ENCODE measurements around the gene IFNA21.
"Not testable (repeated sequence)": the region's sequence is repeated elsewhere in the genome, so short reads cannot be mapped to it uniquely, and the experiment has no call there.

The IFNA21 gene

GRCh38 chr9:21166560-21166959 is at the start of gene IFNA21:
Gene IFNA21 (minus strand): TSS chr9:21166660. CDS start chr9:21166612, 48 bp downstream.
- DNase-seq: not testable (repeated sequence)

DNA sequence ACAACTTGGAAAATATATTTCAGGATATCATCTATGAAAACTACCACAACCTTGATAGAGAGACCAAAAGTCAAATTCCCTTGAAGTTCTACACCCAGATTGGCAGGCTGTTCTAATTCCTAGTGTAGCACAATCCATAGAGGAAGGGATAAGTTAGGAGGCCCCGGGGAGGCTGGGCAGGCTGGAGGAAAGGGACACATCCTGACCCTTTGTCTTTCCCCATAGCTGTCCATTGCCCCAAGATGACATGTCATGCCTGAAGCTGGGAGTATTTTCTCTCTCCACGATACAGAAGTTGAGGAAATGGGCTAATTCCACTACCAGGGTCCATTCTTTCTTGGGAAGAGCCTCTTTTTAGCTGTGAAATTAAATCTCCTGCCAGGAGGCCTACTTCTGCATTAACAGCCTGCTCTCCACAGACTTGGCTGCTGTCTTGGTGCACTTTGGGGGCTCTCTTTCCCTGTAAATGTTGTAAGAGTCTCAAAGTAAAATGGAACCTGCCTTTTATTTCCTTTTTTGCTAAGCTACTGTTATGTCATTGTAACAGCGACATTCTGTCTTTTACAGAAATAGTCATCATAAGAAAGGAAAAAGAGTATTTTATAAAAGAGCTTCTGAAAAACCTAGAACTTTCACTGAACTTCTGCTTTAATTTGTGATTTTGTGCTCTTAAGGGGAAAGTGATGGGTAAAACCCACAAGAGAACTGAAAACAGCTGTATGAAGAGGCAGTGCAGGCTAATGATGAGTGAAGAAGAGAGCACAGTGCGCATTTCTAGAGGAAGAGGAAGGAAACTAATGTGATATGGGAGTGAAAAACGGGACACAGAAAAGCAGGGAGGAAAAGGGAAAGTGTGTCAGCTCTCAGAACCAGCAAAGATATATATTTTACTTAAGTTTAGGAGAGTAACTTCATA is 47.2 kb upstream of the IFNA21 start:
- not testable (repeated sequence) for DNase-seq

DNA sequence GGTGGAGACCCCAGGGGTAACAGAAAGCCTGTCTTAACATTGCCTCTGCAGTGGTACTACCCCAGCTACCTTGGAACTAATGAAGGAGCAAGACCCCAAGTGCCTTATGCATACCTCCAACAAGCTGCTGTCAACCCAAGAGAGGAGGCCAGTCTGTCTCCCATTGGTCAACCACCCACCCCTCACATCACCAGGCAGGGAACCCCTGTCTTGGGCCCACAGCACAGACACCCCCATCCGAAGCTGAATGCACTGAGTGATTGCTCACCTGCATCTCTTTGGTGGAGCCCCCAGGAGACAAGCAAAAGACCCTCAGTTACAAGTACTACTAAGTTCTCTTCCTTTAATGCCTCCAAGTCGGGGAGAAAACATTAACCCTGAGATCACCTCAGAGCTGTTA is 45.7 kb upstream of the IFNA21 start:
- not testable (repeated sequence) for DNase-seq

DNA sequence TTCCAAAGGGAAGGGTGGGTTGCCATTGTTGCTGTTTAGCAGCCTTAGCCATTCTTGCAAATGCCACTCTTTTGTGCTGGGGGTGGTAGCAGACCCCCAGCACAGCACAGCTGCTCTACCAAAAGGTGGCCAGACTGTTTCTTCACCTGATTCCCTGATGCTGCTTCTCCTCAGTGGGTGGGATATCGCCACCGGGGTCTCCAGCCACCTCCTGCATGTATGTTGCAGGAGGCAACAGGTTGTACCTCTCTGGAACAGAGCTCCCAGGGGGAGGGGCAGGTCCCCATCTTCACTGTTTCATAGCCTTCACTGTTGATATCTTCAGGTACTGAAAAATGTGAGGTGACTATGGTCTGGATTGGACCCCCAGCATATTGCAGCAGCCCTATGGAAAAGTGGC is 44.3 kb upstream of the IFNA21 start:
- not testable (repeated sequence) for DNase-seq

- no peak for DNase-seq
These were observed 43.9 kb upstream of the IFNA21 start for GRCh38 chr9:21210311-21210710.

- not testable (repeated sequence) for DNase-seq
These were observed 40.6 kb upstream of the IFNA21 start, which contains the start of gene IFNA10 for GRCh38 chr9:21207043-21207442. Gene IFNA10 (minus strand): TSS chr9:21207143. CDS start chr9:21207097, 46 bp downstream.

DNA sequence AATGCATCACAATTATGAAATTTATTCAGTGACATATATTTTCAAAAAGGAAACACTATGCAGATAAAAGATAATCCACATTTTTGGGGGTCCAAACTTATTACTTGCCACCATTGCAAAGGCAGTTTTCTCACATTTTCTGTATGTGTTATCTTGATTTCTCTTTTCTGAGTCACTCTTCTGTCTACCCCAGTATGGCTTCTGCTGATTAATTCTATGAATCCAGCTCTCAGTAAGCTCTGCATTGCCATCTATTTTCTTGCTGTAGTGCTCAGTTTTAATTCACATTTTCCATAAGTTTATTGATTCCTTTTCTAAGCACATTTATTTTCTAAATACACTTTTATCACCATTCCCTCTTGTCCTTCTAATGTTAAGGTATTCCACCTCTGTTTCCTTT is 38.7 kb upstream of the IFNA21 start:
- DNase-seq: no peak

DNA sequence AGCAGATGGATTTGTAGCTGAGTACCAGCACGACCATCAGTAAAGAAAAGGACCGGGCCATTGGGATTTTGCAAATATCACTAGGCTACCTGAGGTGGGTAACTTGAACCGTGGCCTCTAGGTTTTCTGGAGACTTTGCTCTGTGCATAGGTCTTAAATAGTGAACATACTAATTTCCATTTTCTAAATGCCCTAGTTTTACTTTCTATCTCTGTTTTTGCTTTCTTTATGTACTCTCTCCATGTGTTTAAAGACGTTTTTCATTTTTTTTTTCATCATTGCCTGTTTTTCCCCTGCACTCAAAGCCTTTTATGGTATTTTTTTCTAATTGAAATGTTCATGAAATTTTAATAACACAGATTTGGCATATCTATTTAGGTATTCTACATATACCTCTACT is 35.6 kb upstream of the IFNA21 start, which contains the start of gene IFNA7:
TSS of gene IFNA7 (minus strand) at position 101 of the 400 bp plus-strand sequence. CDS start at position 61, 40 bp downstream.
- DNase-seq: not testable (repeated sequence)

DNA sequence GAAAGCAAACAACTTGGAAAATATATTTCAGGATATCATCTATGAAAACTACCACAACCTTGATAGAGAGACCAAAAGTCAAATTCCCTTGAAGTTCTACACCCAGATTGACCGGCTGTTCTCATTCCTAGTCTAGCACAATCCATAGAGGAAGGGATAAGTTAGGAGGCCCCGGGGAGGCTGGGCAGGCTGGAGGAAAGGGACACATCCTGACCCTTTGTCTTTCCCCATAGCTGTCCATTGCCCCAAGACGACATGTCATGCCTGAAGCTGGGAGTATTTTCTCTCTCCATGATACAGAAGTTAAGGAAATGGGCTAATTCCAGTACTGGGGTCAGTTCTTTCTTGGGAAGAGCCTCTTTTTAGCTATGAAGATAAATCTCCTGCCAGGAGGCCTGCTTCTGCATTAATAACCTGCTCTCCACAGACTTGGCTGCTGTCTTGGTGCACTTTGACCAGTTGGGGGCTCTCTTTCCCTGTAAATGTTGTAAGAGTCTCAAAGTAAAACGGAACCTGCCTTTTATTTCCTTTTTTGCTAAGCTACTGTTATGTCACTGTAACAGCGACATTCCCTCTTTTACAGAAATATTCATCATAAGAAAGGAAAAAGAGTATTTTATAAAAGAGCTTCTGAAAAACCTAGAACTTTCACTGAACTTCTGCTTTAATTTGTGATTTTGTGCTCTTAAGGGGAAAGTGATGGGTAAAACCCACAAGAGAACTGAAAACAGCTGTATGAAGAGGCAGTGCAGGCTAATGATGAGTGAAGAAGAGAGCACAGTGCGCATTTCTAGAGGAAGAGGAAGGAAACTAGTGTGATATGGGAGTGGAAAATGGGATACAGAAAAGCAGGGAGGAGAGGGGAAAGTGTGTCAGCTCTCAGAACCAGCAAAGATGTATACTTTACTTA is 28.7 kb upstream of the IFNA21 start:
- DNase-seq: not testable (repeated sequence)

- DNase-seq: not testable (repeated sequence)
These were observed 21.0 kb upstream of the IFNA21 start, which contains the start of gene IFNA4 for GRCh38 chr9:21187487-21187886. Gene IFNA4 (minus strand): TSS chr9:21187587. CDS start chr9:21187531, 56 bp downstream.

GRCh38 chr9:21182810-21183736 is 16.6 kb upstream of the IFNA21 start:
- DNase-seq: not testable (repeated sequence)

DNA sequence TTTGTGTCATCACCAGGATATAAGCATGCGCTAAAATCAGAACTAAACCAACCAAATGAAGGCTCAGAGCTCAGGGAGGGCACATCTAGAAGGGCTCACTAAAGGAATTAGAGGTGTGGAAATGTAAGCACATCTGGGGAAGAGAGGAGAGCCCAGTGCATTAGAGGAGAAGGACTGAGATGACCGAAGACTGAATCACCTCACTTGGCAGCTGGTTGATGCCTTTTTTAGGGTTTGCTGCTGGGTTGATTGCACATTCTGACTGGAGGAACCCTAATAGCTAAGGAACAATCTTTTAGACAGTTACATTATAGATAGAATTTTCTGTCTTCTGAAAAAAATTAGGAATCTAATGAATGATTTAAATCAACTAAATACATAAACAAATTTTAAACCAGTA is 8.2 kb upstream of the IFNA21 start:
- no peak for DNase-seq

- DNase-seq: no peak
These were observed 5.7 kb upstream of the IFNA21 start for GRCh38 chr9:21172156-21172555.

- no peak for DNase-seq
These were observed 4.9 kb upstream of the IFNA21 start for GRCh38 chr9:21171351-21171750.

GRCh38 chr9:21165516-21165915 is 944 bp downstream of the IFNA21 start:
- no peak for DNase-seq

DNA sequence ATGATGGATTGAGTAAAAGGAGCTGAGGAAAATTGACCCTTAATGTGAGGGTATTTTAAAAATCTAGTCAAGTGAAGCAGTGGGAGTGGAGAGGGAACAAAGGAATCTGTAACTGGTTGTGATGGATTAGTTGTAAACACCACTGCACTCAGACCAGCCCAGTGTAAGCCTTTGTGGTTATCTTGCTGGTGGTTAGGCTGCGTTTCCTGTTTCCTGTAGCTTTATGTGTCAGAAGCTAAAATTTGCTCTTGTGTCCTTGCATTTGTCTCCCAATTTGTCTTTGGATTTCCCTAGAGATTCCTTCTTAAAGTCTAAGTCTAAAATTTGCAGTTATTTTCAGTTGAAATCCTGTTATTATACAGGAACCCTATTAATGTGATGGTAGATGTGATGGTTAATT is 6.3 kb downstream of the IFNA21 start:
- no peak for DNase-seq

- no peak for DNase-seq
These were observed 11.0 kb downstream of the IFNA21 start for GRCh38 chr9:21155501-21155900.

GRCh38 chr9:21154018-21154608 is 12.3 kb downstream of the IFNA21 start:
- DNase-seq: no peak

DNA sequence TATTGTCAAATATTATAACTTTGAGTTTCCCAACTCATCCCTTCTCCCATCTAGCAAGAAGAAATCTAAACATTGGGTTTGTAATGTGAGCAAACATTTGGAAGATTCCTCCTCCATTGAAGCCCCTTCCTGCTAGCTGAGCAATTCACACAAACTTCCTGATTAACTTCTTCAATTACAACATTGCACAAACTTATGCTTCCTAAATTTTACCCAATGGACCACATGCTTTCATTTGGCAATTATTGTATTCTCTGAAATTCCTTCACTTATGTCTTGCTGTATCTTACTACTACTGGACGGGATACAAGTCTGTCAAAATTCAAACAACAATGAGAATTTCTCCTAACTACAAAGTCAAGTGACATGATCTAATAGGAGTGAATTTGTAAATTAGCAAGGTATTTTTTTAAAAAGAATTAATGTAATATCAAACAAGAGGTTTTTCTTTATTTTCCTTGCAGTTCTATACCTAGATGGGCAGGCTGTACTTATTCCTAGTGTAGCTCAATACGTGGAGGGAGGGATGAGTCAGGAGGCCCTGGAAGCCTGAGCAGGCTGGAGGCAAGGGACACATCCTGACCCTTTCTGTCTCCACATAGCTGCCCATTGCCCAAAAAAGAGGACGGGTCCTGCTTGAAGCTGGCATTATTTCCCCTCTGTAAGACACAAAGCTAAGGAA is 13.0 kb downstream of the IFNA21 start:
- no peak for DNase-seq

DNA sequence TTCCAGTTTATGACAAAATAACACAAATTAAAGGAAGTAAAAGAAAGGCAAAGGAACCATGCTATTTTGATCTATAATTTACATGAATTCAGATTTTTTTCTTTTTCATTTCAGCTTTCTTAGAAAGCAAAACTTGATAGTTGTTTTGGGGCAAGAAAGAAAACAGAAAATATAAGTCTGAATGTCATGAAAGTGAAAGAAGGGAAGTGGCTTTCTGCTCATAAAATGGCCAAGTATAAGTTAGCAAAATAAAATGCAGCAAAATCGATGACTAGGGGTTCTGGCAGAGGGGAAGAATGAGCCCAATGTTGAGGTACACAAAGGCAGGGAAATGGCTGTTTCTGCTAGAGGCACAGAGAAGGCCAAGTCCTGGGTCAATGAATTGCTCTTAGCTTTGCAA is 21.9 kb downstream of the IFNA21 start:
- DNase-seq: no peak

GRCh38 chr9:21141427-21141882 is 25.0 kb downstream of the IFNA21 start, which contains the start of gene IFNW1:
Gene IFNW1 (minus strand): TSS chr9:21141832. CDS start chr9:21141570, 262 bp downstream.
- DNase-seq: no peak
